Osteoblast (primary cell): ENCODE results near the gene PTPRD. TPM values are rescaled to one million over a fixed set of nuclear protein-coding genes. Genes with fewer than 3 reads are reported as not detected.

Source experiments
- DNase-seq: peaks from one replicate; pipeline ENCODE4 v3.0.0; 2011; ENCODE audit warnings: low spot score, mixed read lengths; ENCODE audit not compliant: insufficient read length; ENCODE audit errors: missing footprints
- H2AFZ ChIP-seq: 2 replicates; pipeline ENCODE4 v1.6.0; 2011; ENCODE audit warnings: mild to moderate bottlenecking, low read length
- H3K27ac ChIP-seq: 2 replicates; pipeline ENCODE4 v1.5.1; 2011; ENCODE audit warnings: mild to moderate bottlenecking, low read depth, low read length, moderate library complexity
- H3K27me3 ChIP-seq: 2 replicates; pipeline ENCODE4 v1.6.0; 2012; ENCODE audit warnings: mild to moderate bottlenecking, control low read depth, inconsistent platforms, low read length, moderate library complexity; ENCODE audit not compliant: insufficient read depth
- H3K36me3 ChIP-seq: 2 replicates; pipeline ENCODE4 v1.5.1; 2011; ENCODE audit warnings: mild to moderate bottlenecking, low read length, control low read depth, moderate library complexity; ENCODE audit not compliant: insufficient read depth
- H3K4me1 ChIP-seq: 2 replicates; pipeline ENCODE4 v1.5.1; 2011; ENCODE audit warnings: mild to moderate bottlenecking, low read length, control low read depth, moderate library complexity; ENCODE audit not compliant: insufficient read depth
- H3K4me2 ChIP-seq: 2 replicates; pipeline ENCODE4 v1.6.0; 2011; ENCODE audit warnings: mild to moderate bottlenecking, low read length; ENCODE audit not compliant: insufficient read depth
- H3K4me3 ChIP-seq: fragments of 200-600 bp; sonication (generic); 3 replicates; pipeline ENCODE4 v1.5.1; 2012; ENCODE audit warnings: mild to moderate bottlenecking, low read length, inconsistent platforms; ENCODE audit not compliant: insufficient read depth
- H3K79me2 ChIP-seq: 2 replicates; pipeline ENCODE4 v1.6.0; 2012; ENCODE audit warnings: mild to moderate bottlenecking, low read length, control low read depth, inconsistent platforms; ENCODE audit not compliant: insufficient read depth
- H3K9me3 ChIP-seq: 2 replicates; pipeline ENCODE4 v1.5.1; 2011; ENCODE audit warnings: low read depth, low read length, control low read depth
- H4K20me1 ChIP-seq: 2 replicates; pipeline ENCODE4 v1.6.0; 2012; ENCODE audit warnings: mild to moderate bottlenecking, low read length, control low read depth; ENCODE audit not compliant: insufficient read depth
- CTCF ChIP-seq: IDR thresholded peaks from 2 replicates; pipeline ENCODE4 v1.5.1; 2011; ENCODE audit warnings: mild to moderate bottlenecking, low read depth, low read length, moderate library complexity; ENCODE audit errors: extremely low read depth
- total RNA-seq: library from RNA; depleted of rRNA; stranded (reverse); fragments of >200 nt; gene quantifications from 2 replicates; pipeline ENCODE4 v1.2.3, GENCODE V29; 2012

The PTPRD gene
- total RNA-seq, 1 donor, result 23.9 TPM

GRCh38 chr9:9819886-9820285 is 792.9 kb downstream of the PTPRD start:
- Histone ChIP-seq H3K36me3 (no peaks in the 10 kb centered on the region), H3K4me3 (no peak overlapping the region), H2AFZ (no peak overlapping the region), H3K4me2 (no peak overlapping the region), H4K20me1 (no peaks in the 10 kb centered on the region), H3K79me2 (no peaks in the 10 kb centered on the region), H3K27ac (no peak overlapping the region), H3K4me1 (no peaks in the 10 kb centered on the region), H3K9me3 (no peaks in the 10 kb centered on the region), H3K27me3 (no peaks in the 10 kb centered on the region)
- DNase-seq, result no peak
- no peak for TF ChIP-seq CTCF

GRCh38 chr9:9817176-9817575 is 795.6 kb downstream of the PTPRD start:
- no peak overlapping the region for H3K4me2 ChIP-seq
- no peak overlapping the region for H3K27ac ChIP-seq
- no peak overlapping the region for H3K4me3 ChIP-seq
- H3K36me3 ChIP-seq, result no peaks in the 10 kb centered on the region
- H3K27me3 ChIP-seq, result no peaks in the 10 kb centered on the region
- no peaks in the 10 kb centered on the region for H3K4me1 ChIP-seq
- no peaks in the 10 kb centered on the region for H3K79me2 ChIP-seq
- H3K9me3 ChIP-seq, result no peaks in the 10 kb centered on the region
- DNase-seq, result no peak
- H4K20me1 ChIP-seq, result no peaks in the 10 kb centered on the region
- TF ChIP-seq CTCF, result no peak
- H2AFZ ChIP-seq, result no peak overlapping the region

GRCh38 chr9:9804109-9804508 is 808.7 kb downstream of the PTPRD start:
- Histone ChIP-seq H3K9me3 (no peaks in the 10 kb centered on the region), H3K36me3 (no peaks in the 10 kb centered on the region), H3K79me2 (no peaks in the 10 kb centered on the region), H3K4me3 (no peak overlapping the region), H3K27ac (no peak overlapping the region), H3K27me3 (no peaks in the 10 kb centered on the region), H3K4me1 (no peaks in the 10 kb centered on the region), H3K4me2 (no peak overlapping the region), H4K20me1 (no peaks in the 10 kb centered on the region), H2AFZ (no peak overlapping the region)
- DNase-seq, result no peak
- no peak for TF ChIP-seq CTCF

GRCh38 chr9:9799287-9799686 is 813.5 kb downstream of the PTPRD start:
- Histone ChIP-seq H4K20me1 (no peaks in the 10 kb centered on the region), H3K36me3 (no peaks in the 10 kb centered on the region)

More at GRCh38 chr9:9799287-9799686, 813.5 kb downstream of the PTPRD start:
- H3K4me1 ChIP-seq, result no peaks in the 10 kb centered on the region
- no peak for DNase-seq
- no peak overlapping the region for H3K4me2 ChIP-seq
- no peak overlapping the region for H3K27ac ChIP-seq
- no peak overlapping the region for H3K4me3 ChIP-seq
- H3K79me2 ChIP-seq, result no peaks in the 10 kb centered on the region
- H3K27me3 ChIP-seq, result no peaks in the 10 kb centered on the region
- no peak overlapping the region for H2AFZ ChIP-seq
- TF ChIP-seq CTCF, result no peak
- H3K9me3 ChIP-seq, result no peaks in the 10 kb centered on the region
